Smooth muscle cell (in vitro differentiated cells): Measurements from ENCODE around the gene JPH3. TPM values are rescaled to one million over a fixed set of nuclear protein-coding genes. Genes with fewer than 3 reads are reported as not detected.

Source experiments
- DNase-seq: peaks from one replicate; lab custom pipeline; 2025; ENCODE audit not compliant: unreplicated experiment; lab: John Stamatoyannopoulos, UW
- H2AFZ ChIP-seq: fragments of 200-600 bp; sonication (generic); 2 replicates; pipeline ENCODE4 v1.6.0; 2016; ENCODE audit warnings: antibody characterized with exemption, low read depth, mild to moderate bottlenecking
- H3F3A ChIP-seq: fragments of 200-600 bp; sonication (generic); 2 replicates; pipeline ENCODE4 v1.6.0; 2017; ENCODE audit warnings: antibody characterized with exemption, low read depth
- H3K27ac ChIP-seq: fragments of 200-600 bp; sonication (generic); 2 replicates; pipeline ENCODE4 v1.5.1; 2016; ENCODE audit warnings: low read depth, mild to moderate bottlenecking
- H3K27me3 ChIP-seq: fragments of 200-600 bp; sonication (generic); 2 replicates; pipeline ENCODE4 v1.6.1; 2016; ENCODE audit warnings: low read depth, mild to moderate bottlenecking
- H3K36me3 ChIP-seq: fragments of 200-600 bp; sonication (generic); 2 replicates; pipeline ENCODE4 v1.5.1; 2016; ENCODE audit warnings: low read depth
- H3K4me1 ChIP-seq: fragments of 200-600 bp; sonication (generic); 2 replicates; pipeline ENCODE4 v1.5.1; 2016; ENCODE audit warnings: low read depth
- H3K4me2 ChIP-seq: fragments of 200-600 bp; sonication (generic); 2 replicates; pipeline ENCODE4 v1.6.0; 2016; ENCODE audit warnings: mild to moderate bottlenecking
- H3K4me3 ChIP-seq: fragments of 200-600 bp; sonication (generic); 2 replicates; pipeline ENCODE4 v1.5.1; 2016; ENCODE audit warnings: mild to moderate bottlenecking
- H3K79me2 ChIP-seq: fragments of 200-600 bp; sonication (generic); 2 replicates; pipeline ENCODE4 v1.6.0; 2016; ENCODE audit warnings: low read depth, mild to moderate bottlenecking
- H3K9ac ChIP-seq: fragments of 200-600 bp; sonication (generic); 2 replicates; pipeline ENCODE4 v1.6.0; 2016; ENCODE audit warnings: low read depth
- H3K9me3 ChIP-seq: fragments of 200-600 bp; sonication (generic); replicated peaks from 2 replicates; pipeline ENCODE4 v1.5.1; 2016; ENCODE audit warnings: low read depth
- H4K20me1 ChIP-seq: fragments of 200-600 bp; sonication (generic); 2 replicates; pipeline ENCODE4 v1.6.0; 2016; ENCODE audit warnings: low read depth
- WGBS: methylation state at CpG from one replicate; pipeline ENCODE4 v1.1.7; 2016; ENCODE audit warnings: low lambda C conversion rate; 5-methylcytosine and 5-hydroxymethylcytosine counted together
- polyA plus RNA-seq: library from polyadenylated mRNA; unstranded; fragments of >200 nt; fragmentation: Nextera tagmentation; extraction: Ambion mirVana; gene quantifications from 2 replicates; pipeline ENCODE4 v1.2.1, GENCODE V29; 2016
- total RNA-seq: library from RNA; depleted of rRNA; stranded (reverse); fragments of >200 nt; gene quantifications from 2 replicates; pipeline ENCODE4 v1.2.3, GENCODE V29; 2014
- TF ChIP-seq, protein P1 (sequence below): fragments of 200-600 bp; sonication (generic); IDR thresholded peaks from 2 replicates; pipeline ENCODE4 v1.5.1; 2017; ENCODE audit warnings: borderline replicate concordance, mild to moderate bottlenecking, antibody characterized with exemption; ENCODE audit not compliant: insufficient read depth, poor library complexity, severe bottlenecking

The JPH3 gene
- total and polyA plus RNA-seq, 2 experiments from 2014 or later, result 2.1 to 2.4 TPM

DNA sequence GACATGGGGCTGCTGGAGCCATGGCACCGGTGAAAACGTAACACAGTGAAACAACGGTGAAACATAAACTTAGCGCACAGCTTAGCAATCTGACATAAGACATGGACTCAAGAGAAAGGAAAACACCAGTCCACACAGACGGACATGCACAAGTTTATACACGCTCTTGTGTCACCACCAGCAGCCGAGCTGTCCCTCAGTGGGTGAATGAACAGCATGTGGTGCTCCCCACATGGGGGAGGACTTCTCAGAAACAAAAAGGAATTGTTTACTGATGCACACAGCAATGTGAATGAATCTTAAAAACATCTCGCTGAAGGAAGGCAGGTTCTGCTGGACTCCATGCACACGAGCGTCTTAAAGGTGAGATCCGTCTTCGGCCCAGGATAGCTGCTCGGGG, 129.3 kb downstream of the JPH3 start:
- Histone ChIP-seq H2AFZ (no peak overlapping the region), H3K9me3 (no peaks in the 10 kb centered on the region), H3K36me3 (peaks cover 3% of the 10 kb centered on the region), H3K27ac (no peak overlapping the region), H3K9ac (no peak overlapping the region), H3K4me3 (no peak overlapping the region), H3K4me2 (no peak overlapping the region), H3F3A (no peaks in the 10 kb centered on the region), H3K4me1 (no peaks in the 10 kb centered on the region), H4K20me1 (peaks cover 23% of the 10 kb centered on the region), H3K79me2 (no peaks in the 10 kb centered on the region), H3K27me3 (no peaks in the 10 kb centered on the region)
- TF ChIP-seq, protein P1, sequence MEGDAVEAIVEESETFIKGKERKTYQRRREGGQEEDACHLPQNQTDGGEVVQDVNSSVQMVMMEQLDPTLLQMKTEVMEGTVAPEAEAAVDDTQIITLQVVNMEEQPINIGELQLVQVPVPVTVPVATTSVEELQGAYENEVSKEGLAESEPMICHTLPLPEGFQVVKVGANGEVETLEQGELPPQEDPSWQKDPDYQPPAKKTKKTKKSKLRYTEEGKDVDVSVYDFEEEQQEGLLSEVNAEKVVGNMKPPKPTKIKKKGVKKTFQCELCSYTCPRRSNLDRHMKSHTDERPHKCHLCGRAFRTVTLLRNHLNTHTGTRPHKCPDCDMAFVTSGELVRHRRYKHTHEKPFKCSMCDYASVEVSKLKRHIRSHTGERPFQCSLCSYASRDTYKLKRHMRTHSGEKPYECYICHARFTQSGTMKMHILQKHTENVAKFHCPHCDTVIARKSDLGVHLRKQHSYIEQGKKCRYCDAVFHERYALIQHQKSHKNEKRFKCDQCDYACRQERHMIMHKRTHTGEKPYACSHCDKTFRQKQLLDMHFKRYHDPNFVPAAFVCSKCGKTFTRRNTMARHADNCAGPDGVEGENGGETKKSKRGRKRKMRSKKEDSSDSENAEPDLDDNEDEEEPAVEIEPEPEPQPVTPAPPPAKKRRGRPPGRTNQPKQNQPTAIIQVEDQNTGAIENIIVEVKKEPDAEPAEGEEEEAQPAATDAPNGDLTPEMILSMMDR, result no peak
- 96% methylated on average over 13 of the region's 13 CpGs for WGBS
- no peak for DNase-seq

DNA sequence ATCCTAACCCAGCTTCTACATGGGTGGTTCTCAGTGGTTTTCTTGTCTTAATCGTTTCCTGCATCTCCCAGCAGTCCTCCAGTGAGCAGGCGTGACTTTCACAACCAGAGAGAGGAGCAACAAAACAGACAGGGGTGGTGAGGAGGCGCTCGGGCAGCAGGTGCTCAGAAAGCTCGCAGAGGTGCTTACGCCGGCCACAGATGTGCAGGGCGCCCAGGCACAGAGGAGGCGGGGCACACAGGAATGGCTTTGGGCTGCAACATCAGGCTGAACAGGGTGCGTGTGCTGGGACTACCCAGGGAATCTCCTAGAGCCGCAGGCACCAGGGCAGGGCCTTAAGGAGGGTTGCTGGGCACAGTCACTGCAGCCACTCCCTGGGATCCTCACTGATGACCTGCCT, 130.9 kb downstream of the JPH3 start:
- WGBS, result 94% methylated on average over 11 of the region's 11 CpGs
- Histone ChIP-seq H3K27ac (no peak overlapping the region), H3K36me3 (no peaks in the 10 kb centered on the region), H3K4me2 (no peak overlapping the region), H3K79me2 (no peaks in the 10 kb centered on the region), H3K9me3 (no peaks in the 10 kb centered on the region), H3K4me1 (no peaks in the 10 kb centered on the region), H3K4me3 (no peak overlapping the region), H3F3A (no peaks in the 10 kb centered on the region), H2AFZ (no peak overlapping the region), H4K20me1 (peaks cover 23% of the 10 kb centered on the region), H3K27me3 (no peaks in the 10 kb centered on the region), H3K9ac (no peak overlapping the region)
- TF ChIP-seq, protein P1, result no peak
- no peak for DNase-seq

DNA sequence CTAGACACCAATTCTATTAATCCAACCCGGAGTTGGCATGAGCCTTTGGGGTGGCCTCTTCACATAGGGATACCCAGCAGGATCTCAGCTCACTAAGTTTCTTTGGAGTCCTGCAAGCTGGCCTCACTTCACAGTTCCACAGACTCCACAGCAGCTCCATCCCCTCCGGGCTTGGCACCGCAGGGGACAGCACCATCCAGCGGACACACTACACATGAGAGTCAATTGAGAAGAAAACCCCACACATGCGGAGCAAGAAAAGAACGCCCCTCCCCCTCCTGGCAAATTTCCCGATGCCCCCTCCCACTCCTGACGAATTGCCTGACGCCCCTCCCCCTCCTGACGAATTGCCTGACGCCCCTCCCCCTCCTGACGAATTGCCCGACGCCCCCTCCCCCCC, 132.3 kb downstream of the JPH3 start:
- no peak overlapping the region for H3K9ac ChIP-seq
- H3K4me3 ChIP-seq, result no peak overlapping the region
- H2AFZ ChIP-seq, result no peak overlapping the region
- DNase-seq, result no peak
- no peak overlapping the region for H3K4me2 ChIP-seq
- H4K20me1 ChIP-seq, result peaks cover 23% of the 10 kb centered on the region
- H3K79me2 ChIP-seq, result no peaks in the 10 kb centered on the region
- no peaks in the 10 kb centered on the region for H3K9me3 ChIP-seq
- no peaks in the 10 kb centered on the region for H3K36me3 ChIP-seq
- no peaks in the 10 kb centered on the region for H3K4me1 ChIP-seq
- H3K27me3 ChIP-seq, result no peaks in the 10 kb centered on the region
- H3K27ac ChIP-seq, result no peak overlapping the region
- 81% methylated on average over 7 of the region's 14 CpGs for WGBS
- H3F3A ChIP-seq, result no peaks in the 10 kb centered on the region
- TF ChIP-seq, protein P1, result no peak

DNA sequence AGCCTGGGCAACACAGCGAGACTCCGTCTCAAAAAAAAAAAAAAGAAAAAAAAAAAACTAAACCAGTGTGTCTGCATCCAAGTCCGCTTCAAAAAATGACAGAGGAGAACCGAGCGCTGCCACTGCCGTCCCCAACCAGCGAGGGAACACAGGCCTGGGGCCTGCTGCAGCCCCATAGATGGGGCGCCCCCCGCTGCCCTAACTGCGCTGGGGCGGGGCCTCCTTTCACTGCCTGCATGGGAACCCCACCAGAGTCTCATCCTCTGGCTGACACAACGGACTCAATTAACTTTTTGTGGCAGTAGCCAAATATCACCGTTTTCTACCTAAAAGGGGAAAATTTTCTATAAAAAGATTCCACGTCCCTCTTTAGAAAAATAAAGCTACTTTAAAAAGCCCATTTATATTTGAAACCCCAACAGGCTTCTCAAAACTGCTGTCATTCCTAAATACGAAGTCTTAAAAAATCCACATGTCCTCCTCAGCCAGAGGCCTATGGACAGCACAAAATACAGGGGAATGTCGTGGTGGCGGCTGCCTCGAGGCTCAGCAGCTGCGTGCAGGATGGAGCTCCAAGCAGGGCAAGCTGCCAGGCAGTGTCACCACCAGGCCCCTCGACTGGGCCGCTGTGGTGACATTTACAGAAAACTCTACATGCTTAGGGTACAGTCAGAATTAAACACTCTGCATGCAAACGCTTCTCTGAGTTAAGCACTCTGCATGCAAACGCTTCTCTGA, 133.1 kb downstream of the JPH3 start:
- H3K9ac ChIP-seq, result no peak overlapping the region
- H3K79me2 ChIP-seq, result no peaks in the 10 kb centered on the region
- no peaks in the 10 kb centered on the region for H3K36me3 ChIP-seq
- no peak overlapping the region for H2AFZ ChIP-seq
- H3K27me3 ChIP-seq, result no peaks in the 10 kb centered on the region
- no peak overlapping the region for H3K4me2 ChIP-seq
- H3K9me3 ChIP-seq, result no peaks in the 10 kb centered on the region
- TF ChIP-seq, protein P1, result no peak
- H3K4me1 ChIP-seq, result no peaks in the 10 kb centered on the region
- H4K20me1 ChIP-seq, result peaks cover 23% of the 10 kb centered on the region
- WGBS, result 92% methylated on average over 21 of the region's 23 CpGs
- no peak overlapping the region for H3K4me3 ChIP-seq
- H3F3A ChIP-seq, result no peaks in the 10 kb centered on the region
- no peak overlapping the region for H3K27ac ChIP-seq
- no peak for DNase-seq
